H54 (cell line): Measurements from ENCODE around the gene MMP27.
"Not testable (repeated sequence)": the region's sequence is repeated elsewhere in the genome, so short reads cannot be mapped to it uniquely, and the experiment has no call there.

ENCODE experiments used
- DNase-seq: peaks from one replicate; pipeline ENCODE4 v3.0.0; 2011; ENCODE audit warnings: low spot score, mixed read lengths; ENCODE audit not compliant: insufficient read length
- FAIRE-seq: peaks from 3 replicates; lab custom pipeline; 2011; peaks lifted over from hg19 to GRCh38; lab: Jason Lieb, UNC
- POLR2A ChIP-seq: IDR thresholded peaks from 2 replicates; pipeline ENCODE4 v1.6.1; 2011; ENCODE audit warnings: low read depth, mild to moderate bottlenecking, low read length

MMP27 gene

DNA sequence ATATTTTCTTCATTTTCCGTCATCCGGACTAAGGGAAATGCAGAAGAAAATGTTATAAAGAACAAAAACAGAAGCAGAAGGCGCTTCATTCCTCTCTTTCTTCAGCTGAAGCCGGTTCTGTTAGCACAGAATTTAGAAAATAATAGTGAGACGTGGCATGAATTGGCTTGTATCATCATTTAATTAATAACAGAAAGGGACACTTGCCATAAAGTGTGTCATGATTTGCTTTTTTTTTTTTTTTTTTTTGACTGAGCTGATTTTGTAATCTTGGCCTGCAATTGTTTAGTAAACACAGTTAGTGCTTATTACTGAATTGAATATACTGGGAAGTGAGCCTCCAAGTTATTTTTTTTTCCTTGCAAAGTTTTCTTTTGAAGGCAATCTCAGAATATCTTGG, at the start of gene MMP27:
TSS of gene MMP27 (minus strand) at position 144 of the 400 bp plus-strand sequence. CDS start at position 89, 55 bp downstream.
- no peak for TF ChIP-seq POLR2A

GRCh38 chr11:102753267-102753666, 47.7 kb upstream of the MMP27 start:
- TF ChIP-seq POLR2A = no peak
- no peak for DNase-seq
- FAIRE-seq = no peak

More for the DNA sequence above, at the start of gene MMP27:
- DNase-seq (no peak), FAIRE-seq (no peak)

DNA sequence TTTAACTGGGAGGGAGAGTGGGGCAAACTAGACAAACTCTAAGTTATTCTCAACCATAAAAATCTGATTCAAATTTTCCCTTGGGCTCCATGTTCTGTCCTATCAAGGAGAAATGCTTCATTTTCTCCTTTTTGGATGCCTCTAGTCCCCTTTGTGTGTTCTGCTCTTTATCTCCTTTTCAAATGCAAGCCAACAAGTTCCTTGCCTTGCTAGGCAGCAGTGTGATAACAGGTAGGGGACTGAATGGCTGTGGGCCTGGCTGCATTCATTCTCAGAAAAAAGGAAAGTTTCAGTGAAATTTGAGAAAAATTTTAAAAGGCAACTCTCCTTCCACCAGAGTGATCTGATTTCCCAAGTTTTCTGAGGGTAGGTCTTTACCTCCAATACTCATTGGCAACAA, 46.1 kb upstream of the MMP27 start:
- no peak for DNase-seq
- no peak for TF ChIP-seq POLR2A
- FAIRE-seq = no peak

- FAIRE-seq (no peak), DNase-seq (no peak)
- no peak for TF ChIP-seq POLR2A
Observed at GRCh38 chr11:102749101-102749722, 43.6 kb upstream of the MMP27 start.

DNA sequence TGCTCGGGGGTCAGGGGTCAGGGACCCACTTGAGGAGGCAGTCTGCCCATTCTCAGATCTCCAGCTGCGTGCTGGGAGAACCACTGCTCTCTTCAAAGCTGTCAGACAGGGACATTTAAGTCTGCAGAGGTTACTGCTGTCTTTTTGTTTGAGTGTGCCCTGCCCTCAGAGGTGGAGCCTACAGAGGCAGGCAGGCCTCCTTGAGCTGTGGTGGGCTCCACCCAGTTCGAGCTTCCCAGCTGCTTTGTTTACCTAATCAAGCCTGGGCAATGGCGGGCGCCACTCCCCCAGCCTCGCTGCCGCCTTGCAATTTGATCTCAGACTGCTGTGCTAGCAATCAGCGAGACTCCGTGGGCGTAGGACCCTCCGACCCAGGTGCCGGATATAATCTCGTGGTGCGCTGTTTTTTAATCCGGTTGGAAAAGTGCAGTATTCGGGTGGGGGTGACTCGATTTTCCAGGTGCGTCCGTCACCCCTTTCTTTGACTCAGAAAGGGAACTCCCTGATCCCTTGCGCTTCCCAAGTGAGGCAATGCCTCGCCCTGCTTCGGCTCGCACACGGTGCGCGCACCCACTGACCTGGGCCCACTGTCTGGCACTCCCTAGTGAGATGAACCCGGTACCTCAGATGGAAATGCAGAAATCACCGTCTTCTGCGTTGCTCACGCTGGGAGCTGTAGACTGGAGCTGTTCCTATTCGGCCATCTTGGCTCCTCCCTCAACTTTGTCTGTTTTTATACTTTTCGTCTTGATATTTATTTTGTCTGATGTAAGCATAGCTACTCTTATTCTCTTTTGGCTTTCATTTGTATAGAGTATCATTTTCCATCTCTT, 41.4 kb upstream of the MMP27 start:
- not testable (repeated sequence) for DNase-seq, FAIRE-seq

- no peak for TF ChIP-seq POLR2A
- FAIRE-seq = no peak
- no peak for DNase-seq
Observed at GRCh38 chr11:102734650-102735049, 29.1 kb upstream of the MMP27 start.

GRCh38 chr11:102733232-102733875, 27.8 kb upstream of the MMP27 start:
- FAIRE-seq = no peak
- no peak for TF ChIP-seq POLR2A
- DNase-seq = peak; percentile 16

DNA sequence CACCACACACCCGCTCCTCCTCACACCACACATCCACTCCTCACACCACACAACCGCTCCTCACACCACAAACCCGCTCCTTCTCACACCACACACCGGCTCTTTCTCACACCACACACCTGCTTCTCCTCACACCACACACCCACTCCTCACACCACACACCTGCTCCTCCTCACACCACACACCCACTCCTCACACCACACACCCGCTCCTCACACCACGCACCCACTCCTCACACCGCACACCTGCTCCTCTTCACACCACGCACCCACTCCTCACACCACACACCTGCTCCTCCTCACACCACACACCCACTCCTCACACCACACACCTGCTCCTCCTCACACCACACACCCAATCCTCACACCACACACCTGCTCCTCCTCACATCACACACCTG, 25.4 kb upstream of the MMP27 start:
- not testable (repeated sequence) for DNase-seq, FAIRE-seq

DNA sequence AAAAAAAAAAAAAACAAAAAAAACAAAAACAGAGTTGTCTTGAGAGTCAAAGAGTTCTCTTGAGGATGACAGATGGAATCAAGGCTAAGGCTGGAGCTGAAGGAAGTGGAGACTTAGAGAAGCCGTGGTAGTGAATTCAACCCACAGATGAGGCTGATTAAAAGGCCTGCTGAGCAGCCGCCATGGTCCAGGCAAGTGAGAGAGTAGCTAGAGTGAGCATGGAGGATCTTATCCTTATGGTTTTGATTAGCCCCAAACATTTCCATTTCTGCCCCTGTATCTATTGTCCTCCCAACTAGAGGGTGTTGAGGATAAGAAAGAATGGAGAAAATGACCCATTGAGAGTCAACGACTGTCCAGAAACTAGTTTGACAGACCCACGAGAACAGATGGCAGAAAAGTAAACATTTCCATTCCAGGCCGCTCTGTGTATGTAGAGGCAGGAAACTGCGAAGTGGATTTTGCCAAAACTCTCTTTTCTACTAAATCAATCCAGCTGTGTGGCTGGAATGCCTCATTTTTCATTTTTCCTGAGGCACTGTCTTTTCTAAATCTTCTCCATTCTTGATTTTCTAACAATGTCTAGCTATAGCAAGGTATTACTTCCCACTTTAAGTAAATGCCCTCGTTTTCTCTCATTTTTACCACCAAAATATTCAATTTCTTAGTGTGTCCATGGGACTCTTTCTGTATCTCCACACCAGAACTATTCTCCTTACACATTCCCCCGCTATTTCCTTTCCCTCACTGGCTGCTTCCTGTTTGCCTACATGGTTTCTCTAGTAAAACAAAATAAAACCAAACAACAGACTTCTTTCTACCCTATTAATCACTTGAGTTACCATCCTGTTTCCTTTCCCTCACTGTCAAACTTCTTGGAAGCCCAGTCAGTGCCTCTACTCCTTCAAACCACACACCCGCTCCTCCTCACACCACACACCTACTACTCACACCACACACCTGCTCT, 24.6 kb upstream of the MMP27 start:
- TF ChIP-seq POLR2A = no peak
- FAIRE-seq (no peak), DNase-seq (no peak)

GRCh38 chr11:102727890-102728289, 22.3 kb upstream of the MMP27 start:
- DNase-seq (no peak), FAIRE-seq (no peak)
- TF ChIP-seq POLR2A = no peak

DNA sequence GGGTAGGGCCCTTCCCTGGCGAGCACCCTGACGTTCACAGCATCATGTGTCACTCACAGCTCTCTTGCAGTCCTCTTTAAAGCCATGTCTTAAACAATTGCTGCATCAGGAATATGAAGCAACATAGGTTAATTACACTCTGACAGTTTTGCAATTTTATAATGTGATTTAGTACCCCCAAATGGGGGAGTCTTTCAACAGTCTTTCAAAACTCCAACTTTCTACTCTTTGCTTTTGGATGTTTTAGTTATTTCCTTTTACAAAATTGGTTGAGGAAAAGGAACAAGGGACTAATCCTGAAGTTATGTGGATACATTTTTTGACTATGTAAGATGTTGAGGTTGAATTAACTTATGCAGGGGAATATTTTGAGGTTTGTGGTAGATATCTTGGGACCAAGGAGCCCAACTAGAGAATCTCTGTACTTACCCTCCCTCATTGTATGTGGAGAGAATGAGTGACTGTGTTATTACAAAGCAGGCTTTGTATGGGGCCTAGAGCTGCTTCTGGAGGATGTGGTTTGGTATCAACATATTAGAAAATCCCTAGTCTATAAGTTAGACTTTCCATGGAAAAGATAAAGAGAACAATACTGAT, 19.4 kb upstream of the MMP27 start, which contains the start of gene MMP8:
TSS of gene MMP8 (minus strand) at position 51 of the 597 bp plus-strand sequence. CDS start 99 bp downstream, outside the sequence.
- FAIRE-seq (no peak), DNase-seq (no peak)
- no peak for TF ChIP-seq POLR2A

DNA sequence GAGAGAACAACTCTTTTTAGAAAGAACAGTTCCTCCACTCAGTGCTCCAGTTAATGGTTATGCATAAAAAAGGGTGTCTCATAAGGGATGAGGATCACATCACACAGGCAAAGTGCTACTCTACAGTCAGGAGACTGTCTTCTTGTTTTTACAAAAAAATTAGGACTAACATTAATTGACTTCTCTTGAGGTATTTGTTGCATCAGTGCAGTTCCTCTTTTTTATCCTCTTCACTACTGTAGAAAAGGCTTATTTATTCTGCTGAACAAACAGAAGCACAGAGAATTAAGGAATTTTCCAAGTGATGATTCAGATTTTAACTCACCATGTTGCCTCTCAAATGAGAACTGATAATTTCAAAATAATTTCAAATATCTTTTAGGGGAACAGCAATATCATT, 17.3 kb upstream of the MMP27 start:
- DNase-seq (no peak), FAIRE-seq (no peak)
- TF ChIP-seq POLR2A = no peak
